Vagina (tissue), 2 donors: Measurements from ENCODE around the gene GPD1L. TPM values are rescaled to one million over a fixed set of nuclear protein-coding genes. Genes with fewer than 3 reads are reported as not detected.
"Not testable (repeated sequence)": the region's sequence is repeated elsewhere in the genome, so short reads cannot be mapped to it uniquely, and the experiment has no call there.

Experiments used
- DNase-seq, 2 donors: peaks; one replicate each; pipeline ENCODE4 v3.0.0-alpha.2; 2017; ENCODE audit errors: extremely low spot score in 2 of 2
- H3K27ac ChIP-seq: fragments of 200-600 bp; sonication (generic); one replicate; pipeline ENCODE4 v1.5.1; 2019
- H3K27me3 ChIP-seq: fragments of 200-600 bp; sonication (generic); one replicate; pipeline ENCODE4 v1.5.1; 2019
- H3K36me3 ChIP-seq, 2 donors: fragments of 200-600 bp; sonication (generic); one replicate each; pipeline ENCODE4 v1.5.1; 2017 to 2019
- H3K4me1 ChIP-seq: fragments of 200-600 bp; sonication (generic); one replicate; pipeline ENCODE4 v1.5.1; 2019
- H3K4me3 ChIP-seq, 2 donors: fragments of 200-600 bp; sonication (generic); 1 replicate in 1 of 2; 2 replicates in 1 of 2; pipeline ENCODE4 v1.5.1; 2016 to 2019
- H3K9me3 ChIP-seq: fragments of 200-600 bp; sonication (generic); one replicate; pipeline ENCODE4 v1.5.1; 2019
- POLR2A ChIP-seq, 2 donors: fragments of 450-650 bp; IDR thresholded peaks; one replicate each; pipeline ENCODE4 v1.6.1; 2017; ENCODE audit warnings: antibody characterized with exemption in 2 of 2, mild to moderate bottlenecking in 2 of 2, moderate library complexity in 2 of 2
- POLR2AphosphoS5 ChIP-seq, 2 donors: sonication (generic); formaldehyde crosslinking; IDR thresholded peaks; one replicate each; pipeline ENCODE4 v1.9.0; 2017; ENCODE audit warnings: antibody characterized with exemption in 2 of 2, mild to moderate bottlenecking in 2 of 2, low read depth in 1 of 2; ENCODE audit not compliant: insufficient read depth in 1 of 2
- intact Hi-C: fragments of 100-400 bp; cut with DNase I; formaldehyde crosslinking; loops from one replicate; pipeline ENCODE4 v1.15.1; 2023
- total RNA-seq: library from RNA; depleted of rRNA; stranded (reverse); fragments of >200 nt; gene quantifications from one replicate; pipeline ENCODE4 v1.2.3, GENCODE V29; 2016
- TF ChIP-seq, protein P1 (sequence below), 3 experiments: fragments of 450-650 bp in 2 of 3; fragments of 200-600 bp in 1 of 3; sonication (generic) in 1 of 3; IDR thresholded peaks; one replicate each; pipeline ENCODE4 v1.5.1; 2017 to 2019; ENCODE audit warnings: antibody characterized with exemption in 3 of 3, mild to moderate bottlenecking in 2 of 3, moderate library complexity in 2 of 3

The GPD1L gene
- total RNA-seq, 1 donor from 2014 or later = 57.5 TPM

DNA sequence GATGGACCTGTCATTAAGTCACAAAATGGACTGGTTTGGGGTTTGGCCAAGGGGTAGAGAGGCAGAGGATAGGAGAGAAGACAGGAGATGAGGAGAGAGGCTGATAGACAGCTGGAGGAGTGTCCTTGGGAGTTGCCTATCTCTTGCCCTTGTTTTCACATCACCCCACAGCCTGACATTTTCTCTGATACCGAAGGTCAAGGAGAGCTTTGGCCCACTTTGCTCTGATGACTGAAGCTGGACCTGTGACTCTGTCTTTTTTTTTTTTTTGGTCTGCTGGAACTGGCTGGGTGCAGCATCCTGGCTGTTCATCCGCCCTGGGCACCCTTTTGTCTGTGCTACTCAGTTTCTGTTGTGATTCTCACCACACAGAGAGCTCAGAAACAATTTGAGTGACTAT lies 5.1 kb downstream of the GPD1L start:
- no peaks in the 10 kb centered on the region for H3K9me3 ChIP-seq

DNA sequence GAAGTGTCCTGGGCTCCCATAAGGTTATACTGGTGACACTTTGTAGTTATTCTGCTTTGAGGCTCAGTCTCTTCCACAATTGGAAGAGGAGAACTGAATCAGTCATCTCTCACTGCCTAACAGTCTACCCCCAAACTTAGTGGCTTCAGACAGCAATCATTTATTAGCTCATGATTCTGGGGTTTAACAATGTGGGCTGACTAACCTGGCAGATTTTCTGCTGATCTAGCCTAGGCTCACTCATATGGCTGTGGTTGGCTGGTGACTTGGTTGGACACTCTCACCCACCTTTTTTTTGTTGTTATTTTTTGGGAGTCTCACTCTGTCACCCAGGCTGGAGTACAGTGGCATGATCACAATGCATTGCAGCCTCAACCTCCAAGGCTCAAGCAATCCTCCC lies 7.1 kb downstream of the GPD1L start:
- H3K27ac ChIP-seq = no peak overlapping the region
- no peak for TF ChIP-seq POLR2A (IDR thresholded peaks at IDR 0.05)
- TF ChIP-seq, protein P1, sequence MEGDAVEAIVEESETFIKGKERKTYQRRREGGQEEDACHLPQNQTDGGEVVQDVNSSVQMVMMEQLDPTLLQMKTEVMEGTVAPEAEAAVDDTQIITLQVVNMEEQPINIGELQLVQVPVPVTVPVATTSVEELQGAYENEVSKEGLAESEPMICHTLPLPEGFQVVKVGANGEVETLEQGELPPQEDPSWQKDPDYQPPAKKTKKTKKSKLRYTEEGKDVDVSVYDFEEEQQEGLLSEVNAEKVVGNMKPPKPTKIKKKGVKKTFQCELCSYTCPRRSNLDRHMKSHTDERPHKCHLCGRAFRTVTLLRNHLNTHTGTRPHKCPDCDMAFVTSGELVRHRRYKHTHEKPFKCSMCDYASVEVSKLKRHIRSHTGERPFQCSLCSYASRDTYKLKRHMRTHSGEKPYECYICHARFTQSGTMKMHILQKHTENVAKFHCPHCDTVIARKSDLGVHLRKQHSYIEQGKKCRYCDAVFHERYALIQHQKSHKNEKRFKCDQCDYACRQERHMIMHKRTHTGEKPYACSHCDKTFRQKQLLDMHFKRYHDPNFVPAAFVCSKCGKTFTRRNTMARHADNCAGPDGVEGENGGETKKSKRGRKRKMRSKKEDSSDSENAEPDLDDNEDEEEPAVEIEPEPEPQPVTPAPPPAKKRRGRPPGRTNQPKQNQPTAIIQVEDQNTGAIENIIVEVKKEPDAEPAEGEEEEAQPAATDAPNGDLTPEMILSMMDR (IDR thresholded peaks at IDR 0.05) = no peak
- TF ChIP-seq POLR2AphosphoS5 (IDR thresholded peaks at IDR 0.05; ENCODE audit: insufficient read depth in 1 of 2, low read depth in 1 of 2) = no peak
- intact Hi-C loops = no loop called here
- H3K36me3 ChIP-seq = no peaks in the 10 kb centered on the region
- H3K4me3 ChIP-seq = no peak overlapping the region
- H3K9me3 ChIP-seq = no peaks in the 10 kb centered on the region
- H3K4me1 ChIP-seq = peaks cover 18% of the 10 kb centered on the region
- no peak for DNase-seq
- H3K27me3 ChIP-seq = no peaks in the 10 kb centered on the region

More for the DNA sequence above, 5.1 kb downstream of the GPD1L start:
- no peaks in the 10 kb centered on the region for H3K27me3 ChIP-seq
- TF ChIP-seq, protein P1 (IDR thresholded peaks at IDR 0.05) = no peak
- no peak for TF ChIP-seq POLR2AphosphoS5 (IDR thresholded peaks at IDR 0.05; ENCODE audit: insufficient read depth in 1 of 2, low read depth in 1 of 2)
- no peak for TF ChIP-seq POLR2A (IDR thresholded peaks at IDR 0.05)
- DNase-seq = no peak
- H3K36me3 ChIP-seq = no peaks in the 10 kb centered on the region
- no peak overlapping the region for H3K4me3 ChIP-seq
- intact Hi-C loops = no loop called here
- no peak overlapping the region for H3K27ac ChIP-seq
- H3K4me1 ChIP-seq = peaks cover 37% of the 10 kb centered on the region

DNA sequence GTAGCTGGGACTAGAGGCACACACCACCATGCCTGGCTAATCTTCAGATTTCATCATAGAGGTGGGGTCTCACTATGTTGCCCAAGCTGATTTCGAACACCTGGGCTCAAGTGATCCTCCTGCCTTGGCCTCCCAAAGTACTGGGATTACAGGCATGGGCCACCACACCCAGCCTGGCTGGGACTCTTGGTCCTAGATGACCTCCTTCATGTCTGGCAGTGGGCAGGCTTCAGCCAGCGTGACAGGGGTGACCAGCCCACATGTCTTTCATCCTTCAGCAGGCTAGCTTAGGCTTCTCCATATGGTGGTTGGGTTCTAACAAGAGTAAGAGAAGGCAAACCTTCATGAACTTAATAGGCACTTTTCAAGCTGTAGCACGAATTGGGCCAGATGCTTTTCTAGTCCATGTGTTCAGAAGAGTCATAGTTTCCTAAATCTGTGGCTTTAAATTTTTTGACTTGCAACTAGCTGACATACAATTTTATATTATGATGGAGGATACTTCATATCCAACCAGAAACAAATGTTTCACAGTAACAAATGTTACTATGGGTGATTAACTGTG lies 7.6 kb downstream of the GPD1L start:
- H3K27ac ChIP-seq = no peak overlapping the region
- no peak overlapping the region for H3K4me3 ChIP-seq
- no peaks in the 10 kb centered on the region for H3K36me3 ChIP-seq
- DNase-seq = no peak
- no peak for TF ChIP-seq POLR2AphosphoS5 (IDR thresholded peaks at IDR 0.05; ENCODE audit: insufficient read depth in 1 of 2, low read depth in 1 of 2)
- no peak for TF ChIP-seq POLR2A (IDR thresholded peaks at IDR 0.05)
- TF ChIP-seq, protein P1 (IDR thresholded peaks at IDR 0.05) = no peak
- no peaks in the 10 kb centered on the region for H3K27me3 ChIP-seq
- intact Hi-C loops = no loop called here
- H3K4me1 ChIP-seq = peaks cover 13% of the 10 kb centered on the region
- H3K9me3 ChIP-seq = no peaks in the 10 kb centered on the region

DNA sequence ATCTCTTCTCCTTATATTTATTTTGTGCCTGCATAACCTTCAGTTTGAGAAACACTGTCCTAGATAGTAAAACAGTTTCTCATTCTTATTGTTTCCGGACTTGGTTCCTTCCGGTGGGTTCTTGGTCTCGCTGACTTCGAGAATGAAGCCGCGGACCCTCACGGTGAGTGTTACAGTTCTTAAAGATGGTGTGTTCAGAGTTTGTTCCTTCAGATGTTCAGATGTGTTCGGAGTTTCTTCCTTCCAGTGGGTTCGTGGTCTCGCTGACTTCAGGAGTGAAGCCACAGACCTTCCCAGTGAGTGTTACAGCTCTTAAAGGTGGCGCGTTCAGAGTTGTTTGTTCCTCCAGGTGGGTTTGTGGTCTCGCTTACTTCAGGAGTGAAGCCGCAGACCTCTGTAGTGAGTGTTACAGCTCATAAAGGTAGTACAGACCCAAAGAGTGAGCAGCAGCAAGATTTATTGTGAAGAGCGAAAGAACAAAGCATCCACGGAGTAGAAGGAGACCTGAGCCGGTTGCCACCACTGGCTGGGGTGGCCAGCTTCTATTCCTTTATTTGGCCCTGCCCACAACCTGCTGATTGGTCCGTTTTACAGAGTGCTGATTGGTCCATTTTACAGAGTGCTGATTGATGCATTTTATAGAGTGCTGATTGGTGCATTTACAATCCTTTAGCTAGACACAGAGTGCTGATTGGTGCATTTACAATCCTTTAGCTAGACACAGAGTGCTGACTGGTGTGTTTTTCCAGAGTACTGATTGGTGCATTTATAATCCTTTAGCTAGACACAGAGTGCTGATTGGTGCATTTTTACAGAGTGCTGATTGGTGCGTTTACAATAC lies 8.3 kb downstream of the GPD1L start:
- H3K27me3 ChIP-seq, H3K9me3 ChIP-seq, H3K36me3 ChIP-seq, H3K4me3 ChIP-seq, DNase-seq, H3K4me1 ChIP-seq, H3K27ac ChIP-seq, intact Hi-C loops: not testable (repeated sequence)

DNA sequence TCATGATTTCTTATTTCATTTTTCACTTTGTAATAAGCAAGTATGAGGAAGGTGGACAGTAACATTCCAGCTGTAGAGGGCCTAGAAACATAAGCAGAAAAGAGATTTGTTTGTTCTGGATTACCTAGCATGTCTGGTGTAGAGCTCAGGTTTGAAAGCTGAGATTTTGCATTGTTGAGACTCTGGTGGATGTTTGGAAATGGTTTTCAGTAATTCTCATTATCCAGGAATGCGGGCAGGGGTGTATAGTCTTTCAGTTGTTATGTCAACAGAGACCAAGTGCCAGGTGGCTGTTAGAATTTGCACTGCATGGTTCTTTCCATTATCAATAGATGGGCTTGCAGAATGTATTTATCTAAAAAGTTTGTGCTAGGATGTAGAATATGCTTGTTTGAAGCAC lies 10.9 kb downstream of the GPD1L start:
- no peak for DNase-seq
- no peak overlapping the region for H3K27ac ChIP-seq
- H3K36me3 ChIP-seq = no peaks in the 10 kb centered on the region
- intact Hi-C loops = no loop called here
- TF ChIP-seq, protein P1 (IDR thresholded peaks at IDR 0.05) = no peak
- TF ChIP-seq POLR2A (IDR thresholded peaks at IDR 0.05) = no peak
- no peak for TF ChIP-seq POLR2AphosphoS5 (IDR thresholded peaks at IDR 0.05; ENCODE audit: insufficient read depth in 1 of 2, low read depth in 1 of 2)
- no peaks in the 10 kb centered on the region for H3K27me3 ChIP-seq
- H3K4me3 ChIP-seq = no peak overlapping the region
- H3K4me1 ChIP-seq = no peaks in the 10 kb centered on the region
- H3K9me3 ChIP-seq = no peaks in the 10 kb centered on the region
